ENCODE data around the gene PRKCE.

Gene PRKCE

DNA sequence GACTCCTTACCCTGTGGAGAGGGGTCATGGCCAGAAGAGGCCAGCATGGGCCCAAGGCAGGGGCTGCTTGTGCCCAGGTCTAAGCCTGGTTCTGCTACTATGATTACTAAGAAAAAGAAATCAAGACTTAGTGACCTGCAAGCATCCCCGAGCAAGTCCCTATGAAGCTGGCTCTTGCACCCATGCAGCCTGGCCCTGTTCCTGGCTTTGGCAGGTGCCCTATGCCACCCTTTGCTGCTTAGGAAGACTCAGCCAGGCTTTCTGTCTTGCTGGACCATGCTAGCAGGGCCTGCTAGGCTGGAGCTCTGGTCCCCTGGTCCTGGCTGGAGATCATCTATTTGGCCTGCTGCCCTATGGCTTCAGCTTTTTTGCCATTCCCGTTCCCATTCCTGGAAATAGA is 336.4 kb downstream of the PRKCE start:
- DNase-seq (ENCODE audit: low spot score), result no peak

DNA sequence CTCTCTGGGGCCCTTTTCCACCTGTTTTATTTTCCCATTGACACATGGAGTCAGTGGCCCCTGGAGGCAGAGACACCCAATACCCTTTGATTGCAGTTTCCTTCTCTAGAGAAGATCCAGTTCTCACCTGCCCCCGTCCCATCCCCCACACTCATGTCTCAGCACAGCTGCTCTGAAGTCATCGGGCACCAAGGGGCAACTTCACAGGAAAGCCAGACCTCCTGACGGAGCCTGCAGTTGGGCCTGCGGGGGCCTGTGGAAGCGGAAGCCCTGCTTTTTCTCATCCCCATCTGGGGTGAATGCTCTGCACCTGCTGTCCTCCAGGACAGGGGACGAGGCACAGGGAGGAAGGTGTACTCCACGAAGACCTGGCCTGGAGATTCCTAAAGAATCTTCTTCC is 337.4 kb downstream of the PRKCE start:
- no peak for DNase-seq (ENCODE audit: low spot score)
- TF ChIP-seq, protein P1, sequence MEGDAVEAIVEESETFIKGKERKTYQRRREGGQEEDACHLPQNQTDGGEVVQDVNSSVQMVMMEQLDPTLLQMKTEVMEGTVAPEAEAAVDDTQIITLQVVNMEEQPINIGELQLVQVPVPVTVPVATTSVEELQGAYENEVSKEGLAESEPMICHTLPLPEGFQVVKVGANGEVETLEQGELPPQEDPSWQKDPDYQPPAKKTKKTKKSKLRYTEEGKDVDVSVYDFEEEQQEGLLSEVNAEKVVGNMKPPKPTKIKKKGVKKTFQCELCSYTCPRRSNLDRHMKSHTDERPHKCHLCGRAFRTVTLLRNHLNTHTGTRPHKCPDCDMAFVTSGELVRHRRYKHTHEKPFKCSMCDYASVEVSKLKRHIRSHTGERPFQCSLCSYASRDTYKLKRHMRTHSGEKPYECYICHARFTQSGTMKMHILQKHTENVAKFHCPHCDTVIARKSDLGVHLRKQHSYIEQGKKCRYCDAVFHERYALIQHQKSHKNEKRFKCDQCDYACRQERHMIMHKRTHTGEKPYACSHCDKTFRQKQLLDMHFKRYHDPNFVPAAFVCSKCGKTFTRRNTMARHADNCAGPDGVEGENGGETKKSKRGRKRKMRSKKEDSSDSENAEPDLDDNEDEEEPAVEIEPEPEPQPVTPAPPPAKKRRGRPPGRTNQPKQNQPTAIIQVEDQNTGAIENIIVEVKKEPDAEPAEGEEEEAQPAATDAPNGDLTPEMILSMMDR (IDR thresholded peaks at IDR 0.05; ENCODE audit: extremely low read depth, missing control alignments), result no peak

More for the DNA sequence above, 336.4 kb downstream of the PRKCE start:
- TF ChIP-seq, protein P1 (IDR thresholded peaks at IDR 0.05; ENCODE audit: extremely low read depth, missing control alignments), result no peak

DNA sequence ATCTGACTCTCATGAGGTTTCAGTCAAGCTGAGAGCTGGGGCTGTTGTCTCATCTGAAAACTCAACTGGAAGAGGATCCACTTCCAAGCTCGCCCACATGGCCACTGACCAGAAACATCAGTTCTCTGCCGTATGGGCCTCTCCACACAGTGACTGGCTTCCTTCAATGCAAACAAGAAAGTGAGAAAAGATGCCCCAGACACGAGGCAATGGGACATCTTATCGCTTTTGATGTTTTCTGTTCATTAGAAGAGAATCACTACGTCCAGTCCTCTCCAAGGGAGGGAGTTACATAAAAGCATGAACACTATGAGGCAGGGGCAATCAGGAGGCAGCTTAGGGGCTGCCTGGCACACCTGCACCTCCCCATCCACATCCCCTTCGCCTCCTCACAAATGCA is 338.7 kb downstream of the PRKCE start:
- no peak for DNase-seq (ENCODE audit: low spot score)
- TF ChIP-seq, protein P1 (IDR thresholded peaks at IDR 0.05; ENCODE audit: extremely low read depth, missing control alignments), result no peak

DNA sequence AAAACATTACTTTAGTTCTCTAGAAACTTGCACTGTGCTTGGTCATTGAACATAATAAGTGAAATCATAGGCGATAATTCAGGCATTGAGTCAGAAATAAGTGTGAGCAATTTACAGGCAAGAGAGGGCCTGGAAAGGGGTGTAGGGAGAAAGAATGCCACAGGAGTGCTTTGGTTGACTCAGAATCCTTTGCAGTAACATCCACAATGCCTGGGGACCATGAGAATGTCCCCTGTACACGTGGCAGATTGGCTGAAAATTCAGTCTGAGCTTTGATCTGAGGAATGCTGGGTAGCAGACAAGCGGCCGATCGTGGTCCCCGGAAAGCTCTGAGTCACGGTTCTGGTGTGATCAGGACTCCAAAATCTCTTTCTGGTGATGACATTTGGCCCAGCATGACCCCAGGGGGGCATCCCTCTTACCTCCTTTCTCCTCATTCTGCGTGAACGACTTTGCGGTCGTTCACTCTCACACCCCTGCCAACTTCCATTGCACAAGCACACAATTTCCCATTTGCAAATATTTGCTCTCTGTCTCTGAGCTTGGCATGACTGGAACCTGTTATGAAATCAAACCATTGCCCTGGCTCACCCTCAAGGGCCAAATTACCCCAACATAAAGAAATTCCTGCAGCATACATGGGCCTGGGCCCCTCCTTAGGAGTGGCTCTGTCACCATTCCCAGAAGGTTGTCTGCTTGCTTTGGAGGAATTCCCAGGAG is 340.7 kb downstream of the PRKCE start:
- no peak for DNase-seq (ENCODE audit: low spot score)
- TF ChIP-seq, protein P1 (IDR thresholded peaks at IDR 0.05; ENCODE audit: extremely low read depth, missing control alignments), result no peak

DNA sequence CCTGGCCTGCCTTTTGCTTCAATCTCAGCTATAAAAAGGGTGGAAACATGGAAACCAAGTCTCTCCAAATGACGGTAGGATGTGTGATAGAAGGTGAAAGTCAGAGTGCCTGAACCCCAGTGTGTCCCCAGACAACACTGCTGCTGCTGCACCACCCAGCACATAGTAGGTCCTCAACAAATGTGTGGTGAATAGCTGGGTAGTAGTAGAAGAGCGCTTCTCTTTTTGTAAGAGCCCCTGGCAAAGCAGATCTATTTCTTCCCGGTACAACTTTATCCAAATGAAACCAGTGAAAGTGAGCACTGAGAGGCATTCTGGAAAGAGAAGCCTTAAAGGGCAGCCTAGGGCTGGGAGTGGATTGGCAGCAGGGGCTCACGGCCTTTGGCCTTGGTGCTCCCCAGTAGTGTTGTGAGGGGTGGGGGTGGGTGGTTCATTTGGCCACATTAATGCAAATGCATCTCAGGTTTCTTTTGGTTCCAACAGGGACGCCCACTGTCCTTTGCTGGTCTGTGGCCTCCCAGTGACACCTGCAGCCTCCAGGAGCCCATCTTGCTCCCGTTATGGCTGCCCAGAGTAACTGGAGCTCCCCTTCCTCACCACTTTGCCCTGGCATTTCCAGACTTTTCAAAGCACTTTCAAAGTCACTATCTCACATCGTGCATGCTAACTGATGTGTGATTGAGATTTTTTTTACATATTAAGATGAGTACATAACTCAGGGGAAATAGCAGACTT is 341.4 kb downstream of the PRKCE start:
- TF ChIP-seq, protein P1 (IDR thresholded peaks at IDR 0.05; ENCODE audit: extremely low read depth, missing control alignments), result no peak
- no peak for DNase-seq (ENCODE audit: low spot score)

DNA sequence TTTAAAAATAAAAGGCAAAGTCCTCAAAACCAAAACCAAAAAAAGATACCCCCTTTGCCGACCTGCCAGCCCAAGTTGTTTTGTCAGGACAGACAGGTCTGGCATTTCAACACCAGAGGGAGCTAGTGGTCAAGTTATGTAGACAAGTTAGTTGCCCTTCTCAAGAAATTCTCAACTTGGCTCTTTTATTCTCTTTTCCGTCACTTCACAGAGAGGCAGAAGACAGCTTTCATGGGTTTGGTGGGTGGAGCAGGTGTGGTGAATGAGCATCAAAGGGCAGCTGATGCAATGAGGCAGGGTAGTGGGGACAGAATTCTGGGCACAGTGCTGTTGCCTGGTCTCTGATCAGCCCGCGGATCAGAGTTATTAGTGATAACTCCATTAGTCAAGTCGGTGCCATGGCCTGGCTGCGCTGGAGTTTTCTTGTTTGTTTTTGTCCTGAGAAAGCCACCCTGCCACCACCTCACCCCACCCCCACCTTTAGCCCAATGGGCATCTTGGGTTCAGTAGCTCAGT is 342.1 kb downstream of the PRKCE start:
- DNase-seq (ENCODE audit: low spot score), result peak; percentile 69
- TF ChIP-seq, protein P1 (IDR thresholded peaks at IDR 0.05; ENCODE audit: extremely low read depth, missing control alignments), result peak; percentile 41

DNA sequence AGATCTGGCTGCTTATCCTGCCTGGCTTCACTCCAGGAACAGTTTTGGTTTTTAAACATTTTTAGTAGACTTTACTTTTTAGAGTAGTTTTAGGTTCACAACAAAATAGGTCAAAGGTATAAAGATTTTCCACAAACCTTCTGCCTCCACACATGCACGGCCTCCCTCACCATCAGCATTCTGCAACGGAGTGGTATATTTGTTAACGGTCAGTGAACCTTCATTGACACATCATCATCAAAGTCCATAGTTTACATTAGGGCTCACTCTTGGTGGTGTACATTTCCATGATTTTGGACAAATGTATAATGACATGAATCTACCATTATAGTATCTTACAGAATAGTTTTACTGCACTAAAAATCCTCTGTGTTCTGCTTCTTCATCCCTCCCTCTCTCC is 342.6 kb downstream of the PRKCE start:
- TF ChIP-seq, protein P1 (IDR thresholded peaks at IDR 0.05; ENCODE audit: extremely low read depth, missing control alignments), result no peak
- no peak for DNase-seq (ENCODE audit: low spot score)

All from GM20000 (cell line).